HK-2 (cell line): ENCODE measurements around the gene UBALD1.

Experiments used
- DNase-seq: peaks from one replicate; pipeline ENCODE4 v3.0.0-alpha.2; 2018; ENCODE audit not compliant: unreplicated experiment

The UBALD1 gene

GRCh38 chr16:4646773-4647643 is 32.3 kb upstream of the UBALD1 start:
- no peak for DNase-seq

DNA sequence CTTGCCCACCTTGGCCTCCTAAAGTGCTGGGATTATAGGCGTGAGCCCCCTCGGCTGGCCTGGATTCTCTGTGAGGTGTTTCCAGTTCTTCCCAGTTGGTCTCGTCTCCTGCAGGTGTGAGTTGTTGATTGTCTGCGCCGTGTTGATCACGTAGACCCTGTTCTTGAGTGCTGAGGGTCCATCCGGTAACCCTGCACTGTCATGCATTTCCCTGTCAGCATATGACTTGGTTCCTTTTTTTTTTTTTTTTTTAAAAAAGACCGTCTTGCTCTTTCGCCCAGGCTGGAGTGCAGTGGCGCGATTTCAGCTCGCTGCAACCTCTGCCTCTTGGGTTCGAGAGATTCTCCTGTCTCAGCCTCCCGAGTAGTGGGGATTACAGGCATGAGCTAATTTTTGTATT is 27.2 kb upstream of the UBALD1 start:
- DNase-seq = no peak

DNA sequence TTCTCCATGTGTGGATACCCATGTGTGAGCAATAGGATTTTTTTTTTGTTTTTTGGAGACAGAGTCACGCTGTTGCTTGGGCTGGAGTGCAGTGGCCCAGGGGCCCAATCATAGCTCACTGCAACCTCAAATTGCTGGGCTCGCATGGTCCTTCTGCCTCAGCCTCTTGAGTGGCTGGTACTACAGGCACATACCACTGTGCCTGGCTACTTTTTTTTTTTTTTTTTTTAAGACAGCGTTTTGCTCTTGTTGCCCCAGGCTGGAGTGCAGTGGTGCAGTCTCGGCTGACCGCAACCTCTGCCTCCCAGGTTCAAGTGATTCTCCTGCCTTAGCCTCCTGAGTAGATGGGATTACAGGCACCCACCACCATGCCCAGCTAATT is 26.6 kb upstream of the UBALD1 start:
- DNase-seq = no peak

GRCh38 chr16:4640572-4641305 is 26.1 kb upstream of the UBALD1 start:
- no peak for DNase-seq

- DNase-seq = no peak
Observed at GRCh38 chr16:4639899-4640509, 25.3 kb upstream of the UBALD1 start.

GRCh38 chr16:4637501-4638166 is 22.9 kb upstream of the UBALD1 start:
- DNase-seq = no peak

- no peak for DNase-seq
Observed at GRCh38 chr16:4636196-4636595, 21.5 kb upstream of the UBALD1 start.

DNA sequence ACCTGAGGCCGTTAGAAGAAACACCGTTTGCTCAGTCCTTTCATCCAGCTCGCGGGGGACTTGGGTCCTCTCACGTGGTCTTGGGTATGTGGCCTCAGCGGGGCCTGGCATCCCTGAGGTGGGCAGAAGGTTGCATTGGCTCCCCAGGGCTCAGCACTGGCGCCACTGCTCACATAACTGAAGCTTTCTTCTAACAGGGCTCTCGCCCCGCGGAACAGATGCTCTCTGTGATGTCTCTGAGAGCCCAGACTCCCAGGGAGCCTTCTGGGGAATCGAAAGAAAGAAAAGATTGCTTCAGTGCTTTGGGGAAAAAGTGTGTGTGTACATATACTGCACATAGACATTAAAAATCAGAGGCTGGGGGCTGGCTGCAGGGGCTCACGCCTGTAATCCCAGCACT is 20.1 kb upstream of the UBALD1 start:
- DNase-seq = no peak

DNA sequence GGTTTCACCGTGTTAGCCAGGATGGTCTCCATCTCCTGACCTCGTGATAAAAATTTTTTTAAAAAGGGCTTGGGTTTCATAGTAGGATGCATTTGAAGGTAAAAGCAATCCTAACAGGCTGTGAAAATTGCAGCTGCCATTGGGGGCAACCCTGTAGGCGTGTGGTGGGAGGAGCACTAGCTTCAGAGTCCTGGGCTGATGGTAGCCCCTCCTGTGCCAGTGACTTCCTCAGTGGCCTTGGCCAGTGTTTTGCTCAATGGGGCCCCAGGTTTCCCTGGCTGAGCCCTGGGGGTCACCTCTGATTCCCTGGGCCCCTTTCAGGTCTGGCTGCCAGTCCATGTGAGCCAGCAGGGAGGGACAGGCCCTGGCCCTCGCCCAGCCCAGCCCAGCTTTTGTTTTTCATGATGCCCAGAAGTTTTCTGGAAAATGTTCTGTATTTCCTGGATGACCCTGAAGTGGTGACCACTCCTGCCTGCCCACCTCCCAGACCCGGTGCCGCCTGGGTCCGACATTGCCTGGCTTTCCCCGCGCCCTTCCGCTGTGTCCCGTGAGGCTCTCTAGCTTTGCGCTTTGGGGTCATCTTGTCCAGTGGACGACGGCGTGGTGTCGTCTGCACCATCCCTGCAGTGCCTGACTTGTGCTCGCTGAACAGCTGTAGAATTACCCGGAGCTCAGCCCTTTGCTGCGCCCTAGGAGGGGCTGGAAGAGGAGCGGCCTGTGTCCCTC is 19.4 kb upstream of the UBALD1 start:
- DNase-seq = no peak

- DNase-seq = no peak
Observed at GRCh38 chr16:4631444-4631843, 16.8 kb upstream of the UBALD1 start.

DNA sequence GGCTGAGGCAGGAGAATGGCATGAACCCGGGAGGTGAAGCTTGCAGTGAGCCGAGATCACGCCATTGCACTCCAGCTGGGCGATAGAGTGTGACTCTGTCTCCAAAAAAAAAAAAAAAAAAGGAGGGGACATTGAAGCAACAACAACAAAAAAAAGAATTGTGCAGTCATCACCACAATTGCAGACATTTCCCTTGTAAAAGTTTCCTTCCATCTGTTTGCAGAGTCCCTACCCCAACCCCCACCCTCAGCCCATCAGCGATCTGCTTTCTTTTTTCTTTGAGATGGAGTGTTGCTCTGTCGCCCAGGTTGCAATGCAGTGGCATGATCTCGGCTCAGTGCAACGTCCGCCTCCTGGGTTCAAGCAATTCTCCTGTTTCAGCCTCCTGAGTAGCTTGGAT is 13.6 kb upstream of the UBALD1 start:
- no peak for DNase-seq

DNA sequence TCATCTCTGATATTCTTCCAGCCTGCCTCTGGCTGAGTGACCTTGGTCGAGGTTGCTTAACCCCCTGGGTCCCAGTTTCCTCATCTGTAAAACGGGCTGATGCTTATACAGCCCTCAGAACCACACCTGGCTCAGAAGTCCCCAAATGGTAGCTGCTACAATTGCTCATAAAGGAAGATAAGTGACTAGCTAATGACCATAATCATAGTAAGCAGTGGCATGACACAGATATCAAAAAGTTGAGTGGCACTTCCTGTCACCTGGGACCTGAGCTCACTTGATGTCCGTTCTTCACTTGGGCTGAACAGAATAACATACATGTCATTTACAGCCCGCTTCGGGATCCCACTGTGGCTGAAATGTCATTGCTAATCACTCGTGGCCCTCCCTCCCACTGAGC is 11.7 kb upstream of the UBALD1 start:
- no peak for DNase-seq

DNA sequence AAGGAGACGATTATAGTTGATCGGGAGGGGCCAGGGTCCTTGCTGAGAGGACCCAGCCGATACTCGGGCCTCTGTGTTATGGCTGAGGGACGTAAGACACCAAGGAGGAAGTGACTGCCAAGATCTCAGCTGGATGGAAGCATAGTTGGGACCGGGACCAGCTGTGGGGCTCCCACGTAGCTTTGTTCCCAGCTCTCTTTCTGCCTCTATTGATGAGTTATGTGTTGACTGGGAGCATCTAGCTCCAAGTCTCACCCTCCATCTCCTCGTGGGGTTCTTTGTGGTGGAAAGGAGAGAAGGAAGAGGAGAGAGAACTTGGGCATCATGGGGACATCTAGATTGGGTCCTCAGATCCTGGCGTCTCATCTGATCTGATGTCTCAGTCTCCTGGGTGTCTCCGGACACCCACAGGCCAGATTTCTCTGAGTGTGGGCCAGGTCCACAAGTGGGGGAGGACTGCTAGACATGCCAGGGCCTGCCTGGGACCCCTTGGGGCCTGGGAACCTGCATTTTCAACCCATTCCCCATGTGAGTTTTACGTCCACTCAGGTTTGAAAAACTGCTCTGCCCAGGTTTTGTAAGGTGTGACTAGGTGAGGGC is 11.0 kb upstream of the UBALD1 start:
- DNase-seq = no peak

- DNase-seq = peak; percentile 53
Observed at GRCh38 chr16:4624827-4625559, 10.3 kb upstream of the UBALD1 start.

DNA sequence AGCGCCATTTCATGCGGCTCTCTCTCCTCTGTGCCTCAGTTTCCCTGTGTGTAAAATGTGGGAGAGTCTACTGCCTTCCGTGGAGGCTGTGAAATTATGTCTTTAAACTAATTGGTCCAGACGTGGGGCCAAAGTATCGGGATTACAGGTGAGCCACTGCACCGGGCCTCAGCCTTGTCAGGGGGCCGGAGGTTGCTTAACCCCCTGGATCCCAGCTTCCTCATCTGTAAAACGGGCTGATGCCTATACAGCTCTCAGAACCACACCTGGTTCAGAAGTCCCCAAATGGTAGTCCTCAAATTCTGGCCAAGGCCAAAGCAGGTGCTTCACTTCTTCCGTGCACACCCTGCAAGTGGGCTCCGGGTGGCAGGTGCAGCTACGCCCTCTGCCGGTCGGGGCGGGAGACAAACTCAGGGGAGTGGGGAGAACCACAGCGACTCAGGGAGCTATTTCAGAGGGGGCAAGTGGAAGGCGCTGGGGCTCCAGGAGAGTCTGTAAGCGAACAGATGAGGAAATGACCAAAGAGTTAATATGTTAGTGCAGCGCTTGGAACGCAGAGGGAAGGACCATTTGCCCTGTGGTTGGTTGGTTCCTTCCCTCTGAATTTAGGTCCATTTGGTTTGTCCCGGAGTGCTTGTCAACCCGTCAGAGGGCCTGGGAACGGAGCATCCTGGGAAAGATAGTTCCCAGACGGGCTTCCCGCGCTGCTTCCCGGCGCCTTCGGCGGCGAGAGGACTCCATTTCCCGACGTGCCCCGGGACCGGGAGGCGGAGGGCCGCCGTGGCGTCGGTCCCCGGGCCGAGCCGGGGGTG is 9.5 kb upstream of the UBALD1 start, which contains the start of gene MGRN1:
TSS of gene MGRN1 (plus strand) at position 812 of the 812 bp plus-strand sequence. CDS start 135 bp downstream, outside the sequence.
- peak; percentile 89 for DNase-seq

GRCh38 chr16:4623593-4623992 is 8.9 kb upstream of the UBALD1 start:
- DNase-seq = no peak

- no peak for DNase-seq
Observed at GRCh38 chr16:4618645-4619418, 4.1 kb upstream of the UBALD1 start.

- DNase-seq = no peak
Observed at GRCh38 chr16:4617880-4618279, 3.2 kb upstream of the UBALD1 start.
